Testis (tissue), 2 donors: ENCODE data around the gene TRNAU1AP.

Experiments used
- POLR2A ChIP-seq: fragments of 450-650 bp; IDR thresholded peaks from one replicate; pipeline ENCODE4 v1.6.1; 2017; ENCODE audit warnings: antibody characterized with exemption, mild to moderate bottlenecking, moderate library complexity
- TF ChIP-seq, protein P1 (sequence below), 3 experiments: fragments of 450-650 bp in 2 of 3; fragments of 200-600 bp in 1 of 3; sonication (generic) in 1 of 3; IDR thresholded peaks; one replicate each; pipeline ENCODE4 v1.5.1; 2016 to 2019; ENCODE audit warnings: antibody characterized with exemption in 3 of 3, mild to moderate bottlenecking in 2 of 3, moderate library complexity in 1 of 3

DNA sequence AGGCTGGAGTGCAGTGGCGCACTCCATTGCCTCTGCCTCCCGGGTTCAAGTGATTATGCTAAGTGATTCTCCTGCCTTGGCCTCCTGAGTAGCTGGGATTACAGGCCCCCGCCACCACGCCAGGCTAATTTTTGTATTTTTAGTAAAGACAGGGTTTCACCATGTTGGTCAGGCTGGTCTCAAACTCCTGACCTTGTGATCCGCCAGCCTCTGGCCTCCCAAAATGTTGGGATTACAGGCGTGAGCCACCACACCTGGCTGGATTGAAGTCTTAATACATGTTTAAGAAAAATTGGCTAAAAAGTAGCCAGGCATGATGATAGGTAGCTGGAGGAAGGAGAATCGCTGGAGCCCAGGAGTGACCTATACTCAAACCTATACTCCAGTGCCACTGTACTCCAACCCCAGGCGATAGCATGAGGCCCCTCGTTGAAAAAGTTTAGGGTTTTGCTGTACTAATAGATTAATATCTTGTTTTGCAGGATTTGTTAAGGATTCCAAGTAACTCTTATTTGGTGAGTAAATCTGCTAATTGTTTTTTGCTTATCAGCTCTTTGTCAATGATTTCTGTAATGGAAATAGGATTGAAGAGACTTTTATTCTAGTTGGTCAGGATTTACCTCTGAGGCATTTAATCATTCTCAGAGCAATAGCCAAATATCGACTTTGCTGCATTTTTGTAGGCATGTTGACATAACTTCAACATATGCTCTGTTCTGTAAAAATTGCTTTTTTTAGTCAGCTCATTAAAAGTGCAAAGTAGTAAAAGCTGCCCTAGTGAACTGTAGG lies 45.0 kb upstream of the TRNAU1AP start:
- TF ChIP-seq, protein P1, sequence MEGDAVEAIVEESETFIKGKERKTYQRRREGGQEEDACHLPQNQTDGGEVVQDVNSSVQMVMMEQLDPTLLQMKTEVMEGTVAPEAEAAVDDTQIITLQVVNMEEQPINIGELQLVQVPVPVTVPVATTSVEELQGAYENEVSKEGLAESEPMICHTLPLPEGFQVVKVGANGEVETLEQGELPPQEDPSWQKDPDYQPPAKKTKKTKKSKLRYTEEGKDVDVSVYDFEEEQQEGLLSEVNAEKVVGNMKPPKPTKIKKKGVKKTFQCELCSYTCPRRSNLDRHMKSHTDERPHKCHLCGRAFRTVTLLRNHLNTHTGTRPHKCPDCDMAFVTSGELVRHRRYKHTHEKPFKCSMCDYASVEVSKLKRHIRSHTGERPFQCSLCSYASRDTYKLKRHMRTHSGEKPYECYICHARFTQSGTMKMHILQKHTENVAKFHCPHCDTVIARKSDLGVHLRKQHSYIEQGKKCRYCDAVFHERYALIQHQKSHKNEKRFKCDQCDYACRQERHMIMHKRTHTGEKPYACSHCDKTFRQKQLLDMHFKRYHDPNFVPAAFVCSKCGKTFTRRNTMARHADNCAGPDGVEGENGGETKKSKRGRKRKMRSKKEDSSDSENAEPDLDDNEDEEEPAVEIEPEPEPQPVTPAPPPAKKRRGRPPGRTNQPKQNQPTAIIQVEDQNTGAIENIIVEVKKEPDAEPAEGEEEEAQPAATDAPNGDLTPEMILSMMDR (IDR thresholded peaks at IDR 0.05): no peak
- no peak for TF ChIP-seq POLR2A
